ENCODE results near the gene SSU72.

Gene SSU72

GRCh38 chr1:1574721-1575537 is at the start of gene SSU72:
Gene SSU72 (minus strand): TSS chr1:1574863. CDS start chr1:1574557, 306 bp downstream.
- TF ChIP-seq GATA3 (IDR thresholded peaks at IDR 0.05; ENCODE audit: low read depth, low read length): no peak
- no peak for TF ChIP-seq GATA2 (IDR thresholded peaks at IDR 0.05; ENCODE audit: low read depth, low read length)

GRCh38 chr1:1623631-1624442 is 49.2 kb upstream of the SSU72 start:
- TF ChIP-seq GATA2 (IDR thresholded peaks at IDR 0.05; ENCODE audit: low read depth, low read length): no peak
- TF ChIP-seq GATA3 (IDR thresholded peaks at IDR 0.05; ENCODE audit: low read depth, low read length): no peak

GRCh38 chr1:1623181-1623630 is 48.5 kb upstream of the SSU72 start:
- TF ChIP-seq GATA3 (IDR thresholded peaks at IDR 0.05; ENCODE audit: low read depth, low read length) (no peak), GATA2 (IDR thresholded peaks at IDR 0.05; ENCODE audit: low read depth, low read length) (no peak)

GRCh38 chr1:1622788-1623094 is 48.1 kb upstream of the SSU72 start:
- TF ChIP-seq GATA3 (IDR thresholded peaks at IDR 0.05; ENCODE audit: low read depth, low read length) (no peak), GATA2 (IDR thresholded peaks at IDR 0.05; ENCODE audit: low read depth, low read length) (no peak)

- TF ChIP-seq GATA3 (IDR thresholded peaks at IDR 0.05; ENCODE audit: low read depth, low read length) (no peak), GATA2 (IDR thresholded peaks at IDR 0.05; ENCODE audit: low read depth, low read length) (no peak)
Observed at GRCh38 chr1:1622010-1622787, 47.5 kb upstream of the SSU72 start.

- no peak for TF ChIP-seq GATA2 (IDR thresholded peaks at IDR 0.05; ENCODE audit: low read depth, low read length)
- TF ChIP-seq GATA3 (IDR thresholded peaks at IDR 0.05; ENCODE audit: low read depth, low read length): no peak
Observed at GRCh38 chr1:1621173-1622009, 46.7 kb upstream of the SSU72 start.

- no peak for TF ChIP-seq GATA2 (IDR thresholded peaks at IDR 0.05; ENCODE audit: low read depth, low read length)
- TF ChIP-seq GATA3 (IDR thresholded peaks at IDR 0.05; ENCODE audit: low read depth, low read length): no peak
Observed at GRCh38 chr1:1620433-1621139, 45.9 kb upstream of the SSU72 start.

- TF ChIP-seq GATA2 (IDR thresholded peaks at IDR 0.05; ENCODE audit: low read depth, low read length): no peak
- no peak for TF ChIP-seq GATA3 (IDR thresholded peaks at IDR 0.05; ENCODE audit: low read depth, low read length)
Observed at GRCh38 chr1:1619917-1620361, 45.3 kb upstream of the SSU72 start.

GRCh38 chr1:1618396-1619068 is 43.9 kb upstream of the SSU72 start:
- no peak for TF ChIP-seq GATA3 (IDR thresholded peaks at IDR 0.05; ENCODE audit: low read depth, low read length)
- no peak for TF ChIP-seq GATA2 (IDR thresholded peaks at IDR 0.05; ENCODE audit: low read depth, low read length)

- TF ChIP-seq GATA2 (IDR thresholded peaks at IDR 0.05; ENCODE audit: low read depth, low read length) (no peak), GATA3 (IDR thresholded peaks at IDR 0.05; ENCODE audit: low read depth, low read length) (no peak)
Observed at GRCh38 chr1:1617925-1618324, 43.3 kb upstream of the SSU72 start.

GRCh38 chr1:1617516-1617915 is 42.9 kb upstream of the SSU72 start:
- TF ChIP-seq GATA2 (IDR thresholded peaks at IDR 0.05; ENCODE audit: low read depth, low read length): no peak
- TF ChIP-seq GATA3 (IDR thresholded peaks at IDR 0.05; ENCODE audit: low read depth, low read length): no peak

- TF ChIP-seq GATA2 (IDR thresholded peaks at IDR 0.05; ENCODE audit: low read depth, low read length) (no peak), GATA3 (IDR thresholded peaks at IDR 0.05; ENCODE audit: low read depth, low read length) (no peak)
Observed at GRCh38 chr1:1616838-1617237, 42.2 kb upstream of the SSU72 start.

Data from SH-SY5Y (cell line).